NCI-H1694 treated with DMSO at 0.1 percent for 48 hours (cell line): ENCODE data around the gene LRRC4C.

Experiments used
- DNase-seq: peaks from one replicate; lab custom pipeline; 2025; lab: John Stamatoyannopoulos, UW

LRRC4C gene

GRCh38 chr11:41459465-41460401, at the start of gene LRRC4C:
LRRC4C (minus strand) TSS chr11:41459652.
- DNase-seq, result no peak

GRCh38 chr11:41508121-41508520, 48.7 kb upstream of the LRRC4C start:
- DNase-seq, result no peak

DNA sequence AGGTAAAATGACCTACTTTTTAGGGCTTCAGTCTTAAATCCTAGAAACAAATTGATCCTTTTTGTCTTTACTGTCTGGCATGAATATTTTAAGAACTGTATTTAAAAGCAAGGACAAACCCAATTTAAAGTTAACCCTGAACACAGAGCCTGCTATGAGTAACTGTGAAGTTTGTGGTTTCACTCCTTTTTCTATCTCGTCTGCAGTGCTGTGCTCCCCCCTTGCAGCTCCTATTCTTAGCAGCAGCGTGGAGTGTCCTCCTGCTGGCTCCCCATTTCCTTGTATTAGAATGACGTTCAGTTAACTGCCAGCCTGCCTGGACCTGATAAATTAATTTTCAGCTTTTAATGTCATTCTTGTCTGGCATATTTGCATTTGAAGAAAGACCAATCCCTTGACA, 40.0 kb upstream of the LRRC4C start:
- no peak for DNase-seq

DNA sequence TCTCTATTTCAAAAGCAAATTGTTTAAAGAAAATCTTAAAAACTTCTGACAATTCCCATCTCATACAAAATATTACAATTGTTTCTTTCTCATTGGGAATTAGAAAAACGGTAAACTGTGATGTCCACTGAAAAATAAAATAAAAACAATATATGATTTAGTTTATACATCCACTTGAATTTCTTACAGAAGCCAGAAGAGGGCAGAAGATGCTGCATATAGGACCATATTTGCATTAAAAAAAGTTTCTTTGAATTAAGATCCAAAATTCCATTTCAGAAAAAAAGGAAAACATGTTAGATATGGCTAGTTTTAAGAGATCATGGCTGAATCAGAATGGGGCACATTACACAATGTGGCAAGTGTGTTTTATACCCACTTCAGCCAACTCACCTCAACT, 39.3 kb upstream of the LRRC4C start:
- DNase-seq, result no peak

GRCh38 chr11:41497974-41498373, 38.5 kb upstream of the LRRC4C start:
- no peak for DNase-seq

DNA sequence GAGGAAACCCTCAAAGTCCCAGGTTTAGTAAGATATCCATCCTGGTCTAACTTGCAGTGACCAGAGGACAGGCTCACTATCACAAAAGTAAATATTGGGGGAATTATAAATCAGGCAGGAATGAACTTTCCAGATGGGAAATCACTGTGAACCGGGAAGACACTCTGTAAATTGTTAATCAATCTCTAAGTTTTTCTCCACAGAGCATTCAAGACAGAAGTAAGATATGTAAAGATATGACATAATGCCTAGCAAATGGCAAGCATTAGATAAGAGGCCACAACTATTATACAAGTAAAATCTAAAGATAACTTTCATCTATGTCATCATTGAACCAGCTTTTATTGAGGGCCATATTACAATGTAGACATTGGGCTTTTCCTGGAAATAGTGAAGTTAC, 35.3 kb upstream of the LRRC4C start:
- DNase-seq, result no peak

DNA sequence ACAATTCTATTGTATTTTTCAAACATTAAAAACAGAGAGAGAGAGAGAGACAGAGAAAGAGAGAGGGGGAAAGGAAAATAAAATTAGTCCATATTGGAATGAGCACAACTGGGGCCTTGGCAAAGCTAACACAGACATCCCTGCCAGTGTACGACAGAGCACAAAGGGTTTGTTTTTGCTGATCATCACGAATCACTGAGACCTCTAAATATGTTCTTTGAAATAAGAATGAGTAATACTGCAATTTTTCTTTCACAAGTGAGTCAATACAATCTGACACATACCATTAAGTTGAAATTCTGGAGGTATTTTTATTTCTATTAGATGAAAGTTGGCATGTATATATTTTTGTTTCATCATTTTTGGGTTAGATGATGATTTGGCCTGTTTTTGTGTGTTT, 27.0 kb upstream of the LRRC4C start:
- no peak for DNase-seq

GRCh38 chr11:41483956-41484355, 24.5 kb upstream of the LRRC4C start:
- DNase-seq, result no peak

DNA sequence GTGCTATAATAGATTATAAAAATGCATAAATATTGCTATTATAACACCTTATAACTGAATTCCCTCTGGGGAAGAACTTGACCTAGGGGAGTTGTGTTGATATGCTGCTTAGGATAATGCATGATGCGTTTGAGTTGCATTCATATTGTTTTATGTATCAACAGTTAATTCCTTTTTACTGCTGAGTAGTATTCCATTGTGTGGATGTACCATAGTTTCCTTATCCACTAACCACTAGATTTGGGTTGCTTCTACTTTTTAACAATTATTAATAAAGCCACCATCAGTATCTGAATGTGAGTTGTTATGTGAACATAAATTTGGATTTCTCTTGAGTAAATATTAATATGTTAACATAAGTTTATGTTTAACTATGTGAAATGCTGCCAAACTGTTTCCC, 19.7 kb upstream of the LRRC4C start:
- DNase-seq, result no peak

- DNase-seq, result peak; percentile 0
These were observed 1.7 kb upstream of the LRRC4C start for GRCh38 chr11:41461057-41461681.

- no peak for DNase-seq
These were observed 811 bp downstream of the LRRC4C start for GRCh38 chr11:41458641-41459040.

DNA sequence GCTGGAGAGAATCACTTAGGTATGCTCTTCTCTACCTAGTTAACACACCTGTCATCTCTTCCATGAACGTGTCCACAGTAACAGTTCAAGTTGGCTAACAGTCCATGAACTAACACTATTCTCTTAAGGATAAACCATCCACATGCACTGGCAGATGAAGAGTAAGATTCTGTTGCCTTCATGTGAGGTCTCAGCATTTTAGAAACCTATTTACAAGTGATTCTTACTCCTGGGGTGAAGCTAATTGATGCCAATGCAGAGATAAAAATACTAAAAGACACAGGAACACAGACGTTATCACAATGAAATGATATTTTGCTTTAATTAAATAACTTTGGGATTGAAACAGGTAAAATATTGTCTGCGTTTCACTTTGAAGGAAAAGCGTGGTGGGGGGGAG, 1.3 kb downstream of the LRRC4C start:
- DNase-seq, result no peak

DNA sequence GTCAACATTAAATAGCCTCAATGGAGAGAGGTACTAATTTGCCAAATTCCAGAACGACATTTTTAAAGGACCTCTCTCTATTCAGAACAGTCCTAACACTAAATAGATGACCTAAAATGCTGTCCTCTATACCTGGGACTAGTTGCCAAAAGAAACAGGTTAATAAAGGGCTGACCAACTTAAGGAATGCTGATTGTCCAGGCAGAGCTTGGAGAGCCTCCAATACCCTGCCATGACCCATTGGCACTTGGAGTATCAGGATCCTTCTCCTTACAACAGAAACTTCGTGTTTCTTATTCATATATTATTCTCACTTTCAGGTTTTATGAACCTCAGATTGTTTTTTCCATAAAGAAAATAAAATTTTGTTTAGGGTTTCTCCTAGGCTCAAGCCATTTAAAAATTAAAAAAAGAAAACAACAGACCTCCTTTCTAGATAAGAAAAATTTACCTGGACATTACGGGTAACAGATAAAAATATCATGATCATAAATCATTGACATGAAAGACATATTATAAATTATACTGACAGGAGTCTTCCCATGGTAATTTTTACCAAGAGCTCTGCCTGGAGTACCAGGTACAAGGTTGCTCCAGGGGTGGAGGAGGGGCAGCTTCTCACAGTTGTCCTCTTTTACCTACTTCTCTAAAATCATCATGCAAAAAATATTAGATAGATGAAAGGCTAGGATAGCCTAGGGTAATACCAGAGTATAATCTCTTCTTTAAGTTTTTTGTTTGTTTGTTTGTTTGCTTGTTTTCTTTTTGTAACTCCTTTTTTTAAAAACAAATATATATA, 2.0 kb downstream of the LRRC4C start:
- DNase-seq, result no peak

DNA sequence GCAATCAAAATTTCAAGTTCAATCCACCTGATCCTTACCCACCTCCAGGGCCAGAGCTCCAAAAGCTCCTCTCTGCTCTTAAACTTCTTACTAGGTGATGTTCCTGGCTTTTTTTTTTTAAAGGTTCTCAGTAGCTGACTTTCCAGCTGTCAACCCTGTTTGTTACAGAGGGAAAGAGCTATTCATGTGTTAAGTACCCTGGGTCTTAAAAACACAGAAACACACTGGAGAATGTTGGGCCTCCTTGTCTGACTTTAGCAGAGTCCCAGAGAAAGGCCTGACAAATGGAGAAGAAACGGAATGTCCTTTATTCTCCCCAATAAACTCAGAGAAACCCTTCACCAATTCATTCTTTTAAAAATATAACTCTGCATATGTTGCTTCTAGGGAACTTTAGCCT, 3.2 kb downstream of the LRRC4C start:
- no peak for DNase-seq

- DNase-seq, result no peak
These were observed 8.4 kb downstream of the LRRC4C start for GRCh38 chr11:41451011-41451410.

- DNase-seq, result no peak
These were observed 9.9 kb downstream of the LRRC4C start for GRCh38 chr11:41449483-41450050.

DNA sequence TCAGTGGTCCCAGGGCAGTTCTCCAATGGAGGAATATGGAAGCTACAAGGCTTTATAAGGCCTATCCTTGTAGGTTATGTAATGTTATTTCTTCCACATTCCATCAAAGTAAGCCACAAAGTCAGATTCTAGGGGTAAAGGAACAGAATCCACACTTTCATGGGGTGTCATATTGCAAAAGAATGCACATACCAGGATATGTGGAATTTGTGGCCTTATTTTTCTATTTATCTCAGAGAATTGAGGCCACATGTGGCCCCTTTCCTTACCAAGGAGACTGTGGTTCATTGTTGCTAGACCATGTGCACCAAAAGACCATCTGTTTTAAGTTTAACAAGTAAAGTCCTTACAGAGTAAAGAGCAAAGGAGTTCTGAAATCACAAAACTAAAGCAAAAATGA, 12.9 kb downstream of the LRRC4C start:
- no peak for DNase-seq

GRCh38 chr11:41446107-41446506, 13.3 kb downstream of the LRRC4C start:
- no peak for DNase-seq

GRCh38 chr11:41437006-41437490, 22.4 kb downstream of the LRRC4C start:
- no peak for DNase-seq

- no peak for DNase-seq
These were observed 23.9 kb downstream of the LRRC4C start for GRCh38 chr11:41435531-41435930.

GRCh38 chr11:41431784-41432183, 27.7 kb downstream of the LRRC4C start:
- DNase-seq, result no peak

DNA sequence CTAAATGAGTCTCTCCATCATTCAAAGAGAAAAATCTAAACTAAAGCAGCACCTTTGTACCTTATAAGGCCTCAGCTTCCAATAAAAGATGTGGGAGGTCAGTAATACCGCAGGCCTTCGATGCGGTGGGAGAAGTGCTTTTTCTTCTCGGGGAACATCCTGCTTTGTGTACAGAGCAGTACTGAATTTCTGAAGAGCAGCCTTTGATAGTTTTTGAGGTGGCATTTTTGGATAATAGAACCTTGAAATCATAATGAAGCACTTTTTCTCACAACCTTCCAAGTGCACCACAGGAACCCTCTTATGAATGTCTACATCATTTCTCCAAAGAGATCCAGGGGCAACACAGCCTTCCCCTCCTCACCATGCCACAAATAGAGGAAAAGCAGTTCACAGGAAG, 39.6 kb downstream of the LRRC4C start:
- no peak for DNase-seq
